DOHH2 (cell line): ENCODE measurements around the gene UNC5B.

Experiments used
- H3F3A ChIP-seq: fragments of 200-600 bp; sonication (generic), shearing (Covaris generic); 2 replicates; pipeline ENCODE4 v1.6.0; 2016; ENCODE audit warnings: antibody characterized with exemption, mild to moderate bottlenecking; ENCODE audit not compliant: control insufficient read depth, insufficient read depth
- H3K27ac ChIP-seq: fragments of 200-600 bp; sonication (generic); 2 replicates; pipeline ENCODE4 v1.5.1; 2014; ENCODE audit warnings: low read depth, mild to moderate bottlenecking, low read length, moderate library complexity
- H3K27me3 ChIP-seq: fragments of 200-600 bp; sonication (generic); 2 replicates; pipeline ENCODE4 v1.6.1; 2014; ENCODE audit warnings: mild to moderate bottlenecking, low read length, mixed read lengths; ENCODE audit not compliant: control insufficient read depth
- H3K36me3 ChIP-seq: fragments of 200-600 bp; sonication (generic); 2 replicates; pipeline ENCODE4 v1.6.1; 2014; ENCODE audit warnings: mild to moderate bottlenecking, low read length, moderate library complexity, mixed read lengths; ENCODE audit not compliant: control insufficient read depth
- H3K4me1 ChIP-seq: fragments of 200-600 bp; sonication (generic); 2 replicates; pipeline ENCODE4 v1.6.1; 2014; ENCODE audit warnings: mild to moderate bottlenecking, low read length, mixed read lengths; ENCODE audit not compliant: control insufficient read depth
- H3K4me2 ChIP-seq: fragments of 200-600 bp; sonication (generic); 2 replicates; pipeline ENCODE4 v1.6.0; 2014; ENCODE audit warnings: mild to moderate bottlenecking, low read length, moderate library complexity
- H3K4me3 ChIP-seq: fragments of 200-600 bp; sonication (generic); 2 replicates; pipeline ENCODE4 v1.5.1; 2014; ENCODE audit warnings: mild to moderate bottlenecking, low read length, mixed read lengths
- H3K79me2 ChIP-seq: fragments of 200-600 bp; sonication (generic); 2 replicates; pipeline ENCODE4 v1.6.1; 2014; ENCODE audit warnings: mild to moderate bottlenecking, low read length, mixed read lengths; ENCODE audit not compliant: control insufficient read depth
- H3K9me2 ChIP-seq: fragments of 200-600 bp; sonication (generic); replicated peaks from 2 replicates; pipeline ENCODE4 v1.6.1; 2014; ENCODE audit warnings: mild to moderate bottlenecking, low read length, mixed read lengths; ENCODE audit not compliant: control insufficient read depth
- H3K9me3 ChIP-seq: fragments of 200-600 bp; sonication (generic); 2 replicates; pipeline ENCODE4 v1.6.1; 2014; ENCODE audit warnings: antibody characterized with exemption, low read length, mixed read lengths; ENCODE audit not compliant: control insufficient read depth, insufficient read depth
- H4K20me1 ChIP-seq: fragments of 200-600 bp; sonication (generic); 2 replicates; pipeline ENCODE4 v1.6.0; 2014; ENCODE audit warnings: low read depth, mild to moderate bottlenecking, antibody characterized with exemption, low read length, moderate library complexity; ENCODE audit not compliant: control insufficient read depth, insufficient read depth
- EZH2phosphoT487 ChIP-seq: fragments of 200-600 bp; sonication (generic); IDR thresholded peaks from 2 replicates; pipeline ENCODE4 v1.6.1; 2017; ENCODE audit warnings: borderline replicate concordance, mild to moderate bottlenecking, antibody characterized with exemption, low read length, moderate library complexity, mixed read lengths
- TF ChIP-seq, protein P1 (sequence below): fragments of 200-600 bp; sonication (generic); IDR thresholded peaks from one replicate; pipeline ENCODE4 v1.5.1; 2014; ENCODE audit warnings: antibody characterized with exemption, mild to moderate bottlenecking, low read depth, low read length; ENCODE audit not compliant: poor library complexity, severe bottlenecking

The UNC5B gene

DNA sequence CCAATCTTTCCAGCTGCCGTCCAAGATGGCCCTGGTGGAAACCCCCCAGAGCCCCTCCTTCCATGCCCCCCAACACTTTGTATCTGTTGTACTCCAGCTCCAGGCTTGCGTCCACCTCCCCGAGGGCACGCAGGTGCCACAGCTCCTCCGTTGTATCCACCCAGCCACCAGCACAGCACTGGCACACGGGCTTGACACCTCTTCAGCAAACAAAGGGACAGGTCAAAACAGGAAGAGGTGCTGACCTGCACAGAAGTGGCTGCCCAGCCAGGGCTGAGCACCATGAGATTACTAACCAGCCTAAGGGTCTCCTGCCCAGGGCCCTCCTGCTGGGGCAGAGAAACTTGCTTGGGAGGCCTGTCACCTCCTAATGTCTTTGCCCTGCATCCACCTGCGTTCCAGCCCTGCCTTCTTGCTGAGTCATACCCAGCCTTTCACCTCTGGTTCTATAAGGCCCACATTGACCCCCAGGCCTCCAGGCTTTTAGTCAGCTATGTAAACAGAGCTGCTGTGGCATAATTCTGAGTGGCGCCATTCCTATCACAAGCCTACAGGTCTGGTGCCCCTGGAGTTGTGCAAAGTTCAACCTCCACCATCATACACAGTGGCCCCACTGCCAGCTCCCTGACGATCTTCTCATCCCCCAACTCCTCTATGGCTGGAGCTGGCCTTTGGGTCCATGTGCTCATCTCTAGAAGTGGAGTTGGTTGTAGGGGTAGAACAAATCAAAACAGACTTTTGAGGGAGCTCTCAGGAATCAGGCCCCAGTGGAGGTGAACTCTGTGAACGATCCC lies 127.6 kb downstream of the UNC5B start:
- H3K27ac ChIP-seq, result no peak overlapping the region
- no peak overlapping the region for H3K4me2 ChIP-seq

DNA sequence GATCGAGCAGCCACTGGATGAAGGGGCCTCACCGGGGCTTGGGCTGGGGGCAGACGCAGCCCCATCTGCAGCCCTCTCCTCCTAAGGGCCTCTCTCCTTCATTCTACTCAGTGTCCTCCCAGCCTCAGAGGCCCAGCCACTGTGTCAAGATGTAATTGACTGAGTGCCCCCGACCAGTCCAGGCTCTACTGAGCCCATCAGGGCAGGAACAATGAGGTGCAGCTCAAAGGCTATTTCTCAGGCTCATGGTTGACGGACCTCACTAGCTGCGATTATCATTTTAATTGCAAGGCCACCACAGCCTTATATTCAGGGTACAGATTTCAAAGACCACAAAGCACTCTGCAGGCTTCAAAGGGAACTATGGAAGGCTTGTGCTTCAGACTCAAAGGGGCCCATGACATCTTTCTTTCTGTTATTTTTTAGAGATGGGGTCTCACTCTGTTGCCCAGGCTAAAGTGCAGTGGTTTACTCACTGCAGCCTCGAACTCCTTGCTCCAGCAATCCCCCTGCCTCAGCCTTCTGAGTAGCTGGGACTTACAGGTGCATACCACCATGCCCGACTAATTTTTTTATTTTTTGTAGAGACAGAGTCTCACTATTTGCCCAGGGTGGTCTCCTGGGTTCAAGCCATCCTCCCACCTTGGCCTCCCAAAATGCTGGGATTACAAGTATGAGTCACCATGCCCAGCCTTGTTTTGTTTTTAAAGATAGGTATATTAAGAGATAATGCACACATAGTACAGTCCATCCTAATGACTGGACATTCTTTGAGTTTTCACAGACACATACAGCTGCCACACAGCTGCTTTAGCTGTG lies 130.4 kb downstream of the UNC5B start:
- H3K9me3 ChIP-seq, result no peaks in the 10 kb centered on the region
- H3F3A ChIP-seq, result no peaks in the 10 kb centered on the region
- no peak overlapping the region for H3K4me2 ChIP-seq
- no peaks in the 10 kb centered on the region for H3K79me2 ChIP-seq
- no peaks in the 10 kb centered on the region for H3K27me3 ChIP-seq
- TF ChIP-seq EZH2phosphoT487, result no peak
- TF ChIP-seq, protein P1, sequence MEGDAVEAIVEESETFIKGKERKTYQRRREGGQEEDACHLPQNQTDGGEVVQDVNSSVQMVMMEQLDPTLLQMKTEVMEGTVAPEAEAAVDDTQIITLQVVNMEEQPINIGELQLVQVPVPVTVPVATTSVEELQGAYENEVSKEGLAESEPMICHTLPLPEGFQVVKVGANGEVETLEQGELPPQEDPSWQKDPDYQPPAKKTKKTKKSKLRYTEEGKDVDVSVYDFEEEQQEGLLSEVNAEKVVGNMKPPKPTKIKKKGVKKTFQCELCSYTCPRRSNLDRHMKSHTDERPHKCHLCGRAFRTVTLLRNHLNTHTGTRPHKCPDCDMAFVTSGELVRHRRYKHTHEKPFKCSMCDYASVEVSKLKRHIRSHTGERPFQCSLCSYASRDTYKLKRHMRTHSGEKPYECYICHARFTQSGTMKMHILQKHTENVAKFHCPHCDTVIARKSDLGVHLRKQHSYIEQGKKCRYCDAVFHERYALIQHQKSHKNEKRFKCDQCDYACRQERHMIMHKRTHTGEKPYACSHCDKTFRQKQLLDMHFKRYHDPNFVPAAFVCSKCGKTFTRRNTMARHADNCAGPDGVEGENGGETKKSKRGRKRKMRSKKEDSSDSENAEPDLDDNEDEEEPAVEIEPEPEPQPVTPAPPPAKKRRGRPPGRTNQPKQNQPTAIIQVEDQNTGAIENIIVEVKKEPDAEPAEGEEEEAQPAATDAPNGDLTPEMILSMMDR, result no peak
- no peaks in the 10 kb centered on the region for H3K9me2 ChIP-seq
- H4K20me1 ChIP-seq, result no peaks in the 10 kb centered on the region
- no peak overlapping the region for H3K27ac ChIP-seq
- H3K4me3 ChIP-seq, result no peak overlapping the region
- H3K36me3 ChIP-seq, result no peaks in the 10 kb centered on the region
- H3K4me1 ChIP-seq, result no peaks in the 10 kb centered on the region

More for the DNA sequence above, 127.6 kb downstream of the UNC5B start:
- TF ChIP-seq EZH2phosphoT487, result no peak
- TF ChIP-seq, protein P1, result no peak
- H3K4me3 ChIP-seq, result no peak overlapping the region
- H3K4me1 ChIP-seq, result no peaks in the 10 kb centered on the region
- no peaks in the 10 kb centered on the region for H3F3A ChIP-seq
- H3K9me2 ChIP-seq, result no peaks in the 10 kb centered on the region
- H4K20me1 ChIP-seq, result no peaks in the 10 kb centered on the region
- no peaks in the 10 kb centered on the region for H3K9me3 ChIP-seq
- H3K27me3 ChIP-seq, result no peaks in the 10 kb centered on the region
- no peaks in the 10 kb centered on the region for H3K79me2 ChIP-seq
- H3K36me3 ChIP-seq, result no peaks in the 10 kb centered on the region

DNA sequence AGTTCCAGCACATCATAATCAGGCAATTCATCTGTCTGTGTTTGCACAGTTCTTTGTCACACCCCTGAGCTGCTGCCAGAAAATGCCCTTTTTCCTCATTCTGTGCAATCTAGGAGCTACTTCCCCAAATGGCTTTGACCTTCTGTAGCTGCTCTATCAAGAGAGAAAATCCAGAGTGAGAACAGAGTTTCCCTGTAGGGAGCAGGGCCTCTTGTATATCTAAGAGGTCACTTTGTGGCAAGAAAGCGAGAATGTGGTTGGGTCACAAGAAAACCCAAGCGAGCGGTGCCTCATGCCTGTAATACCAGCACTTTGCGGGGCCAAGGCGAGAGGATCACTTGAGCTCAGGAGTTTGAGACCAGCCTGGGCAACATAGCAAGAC lies 131.0 kb downstream of the UNC5B start:
- Histone ChIP-seq H4K20me1 (no peaks in the 10 kb centered on the region), H3K36me3 (no peaks in the 10 kb centered on the region), H3F3A (no peaks in the 10 kb centered on the region), H3K27ac (no peak overlapping the region), H3K79me2 (no peaks in the 10 kb centered on the region), H3K9me2 (no peaks in the 10 kb centered on the region), H3K4me3 (no peak overlapping the region), H3K27me3 (no peaks in the 10 kb centered on the region), H3K4me1 (no peaks in the 10 kb centered on the region), H3K9me3 (no peaks in the 10 kb centered on the region), H3K4me2 (no peak overlapping the region)
- TF ChIP-seq, protein P1, result no peak
- TF ChIP-seq EZH2phosphoT487, result no peak
